Gastroesophageal sphincter (tissue), 4 donors: ENCODE data around the gene ITGA3. TPM values are rescaled to one million over a fixed set of nuclear protein-coding genes. Genes with fewer than 3 reads are reported as not detected.
A peak's percentile ranks its signal among the peaks of the same experiment; 100 is the strongest.

Experiments
- ATAC-seq: fragments of 150-250 bp; one replicate; pipeline ENCODE4 v1.9.1; 2016; ENCODE audit warnings: mild to moderate bottlenecking, moderate library complexity
- H3K27ac ChIP-seq, 4 donors: fragments of 200-600 bp; sonication (generic) in 3 of 4; 1 replicate in 3 of 4; 2 replicates in 1 of 4; pipeline ENCODE4 v1.5.1; 2016 to 2019
- H3K27me3 ChIP-seq: fragments of 200-600 bp; sonication (generic); one replicate; pipeline ENCODE4 v1.5.1; 2019
- H3K36me3 ChIP-seq, 2 donors: fragments of 200-600 bp; sonication (generic); one replicate each; pipeline ENCODE4 v1.5.1; 2019; ENCODE audit warnings: control low read depth in 1 of 2
- H3K4me1 ChIP-seq, 3 donors: fragments of 200-600 bp; sonication (generic); 1 replicate in 2 of 3; 2 replicates in 1 of 3; pipeline ENCODE4 v1.5.1; 2016 to 2019; ENCODE audit warnings: control low read depth in 2 of 3
- H3K4me3 ChIP-seq, 2 donors: fragments of 200-600 bp; sonication (generic); one replicate each; pipeline ENCODE4 v1.5.1; 2019; ENCODE audit warnings: mild to moderate bottlenecking in 1 of 2, moderate library complexity in 1 of 2
- H3K9me3 ChIP-seq, 3 donors: fragments of 200-600 bp; sonication (generic); one replicate each; pipeline ENCODE4 v1.5.1; 2017 to 2019; ENCODE audit warnings: control low read depth in 2 of 3
- EP300 ChIP-seq: sonication (generic); formaldehyde crosslinking; IDR thresholded peaks from one replicate; pipeline ENCODE4 v1.6.1; 2017; ENCODE audit warnings: antibody characterized with exemption, mild to moderate bottlenecking
- POLR2A ChIP-seq, 2 donors: fragments of 450-650 bp; IDR thresholded peaks; one replicate each; pipeline ENCODE4 v1.6.1; 2017; ENCODE audit warnings: antibody characterized with exemption in 2 of 2, mild to moderate bottlenecking in 2 of 2, moderate library complexity in 1 of 2
- POLR2AphosphoS5 ChIP-seq: sonication (generic); formaldehyde crosslinking; IDR thresholded peaks from one replicate; pipeline ENCODE4 v1.6.1; 2017; ENCODE audit warnings: antibody characterized with exemption
- WGBS, 2 donors: methylation state at CpG; one replicate each; pipeline ENCODE4 v1.1.5; 2018; ENCODE audit warnings: low coverage in 1 of 2; 5-methylcytosine and 5-hydroxymethylcytosine counted together
- total RNA-seq, 4 donors: library from RNA; depleted of rRNA; stranded (reverse); fragments of >200 nt; gene quantifications; one replicate each; pipeline ENCODE4 v1.1.0, GENCODE V29; 2016
- TF ChIP-seq, protein P1 (sequence below), 4 experiments: fragments of 200-600 bp in 2 of 4; fragments of 450-650 bp in 2 of 4; sonication (generic) in 1 of 4; IDR thresholded peaks; one replicate each; pipeline ENCODE4 v1.5.1; 2017 to 2019; ENCODE audit warnings: antibody characterized with exemption in 4 of 4, mild to moderate bottlenecking in 2 of 4, moderate library complexity in 2 of 4

The ITGA3 gene
- total RNA-seq, 4 donors from 2014 or later = 62.4 to 131 (median 124) TPM

DNA sequence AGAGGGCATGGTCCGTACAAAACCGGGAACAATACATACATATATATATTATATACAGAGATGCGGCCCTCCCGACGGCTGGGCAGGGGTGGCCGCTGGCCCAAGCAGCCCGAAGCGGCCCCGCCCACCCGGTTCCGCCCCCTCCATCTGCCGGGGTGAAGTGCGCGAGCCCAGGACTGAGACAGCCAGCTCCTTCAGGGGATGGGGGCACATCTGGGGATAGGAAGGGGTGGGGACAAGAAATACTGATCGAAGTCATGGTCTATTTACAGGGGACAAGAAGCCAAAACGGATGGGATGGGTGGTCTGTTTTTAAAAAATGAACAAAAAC, 77.8 kb downstream of the ITGA3 start:
- 33 to 36% methylated on average over 1 to 2 of the region's 16 CpGs for WGBS, 2 donors
- Histone ChIP-seq H3K27ac (peak overlapping the region; percentile 2 to 77 (median 60)), H3K4me1 (peaks cover 3 to 47% (median 32%) of the 10 kb centered on the region in 3 donors), H3K27me3 (no peaks in the 10 kb centered on the region), H3K9me3 (no peaks in the 10 kb centered on the region), H3K4me3 (no peak overlapping the region), H3K36me3 (peaks cover 0 to 47% of the 10 kb centered on the region in 2 donors)
- TF ChIP-seq EP300 = no peak
- TF ChIP-seq POLR2A (IDR thresholded peaks at IDR 0.05) = no peak
- TF ChIP-seq, protein P1, sequence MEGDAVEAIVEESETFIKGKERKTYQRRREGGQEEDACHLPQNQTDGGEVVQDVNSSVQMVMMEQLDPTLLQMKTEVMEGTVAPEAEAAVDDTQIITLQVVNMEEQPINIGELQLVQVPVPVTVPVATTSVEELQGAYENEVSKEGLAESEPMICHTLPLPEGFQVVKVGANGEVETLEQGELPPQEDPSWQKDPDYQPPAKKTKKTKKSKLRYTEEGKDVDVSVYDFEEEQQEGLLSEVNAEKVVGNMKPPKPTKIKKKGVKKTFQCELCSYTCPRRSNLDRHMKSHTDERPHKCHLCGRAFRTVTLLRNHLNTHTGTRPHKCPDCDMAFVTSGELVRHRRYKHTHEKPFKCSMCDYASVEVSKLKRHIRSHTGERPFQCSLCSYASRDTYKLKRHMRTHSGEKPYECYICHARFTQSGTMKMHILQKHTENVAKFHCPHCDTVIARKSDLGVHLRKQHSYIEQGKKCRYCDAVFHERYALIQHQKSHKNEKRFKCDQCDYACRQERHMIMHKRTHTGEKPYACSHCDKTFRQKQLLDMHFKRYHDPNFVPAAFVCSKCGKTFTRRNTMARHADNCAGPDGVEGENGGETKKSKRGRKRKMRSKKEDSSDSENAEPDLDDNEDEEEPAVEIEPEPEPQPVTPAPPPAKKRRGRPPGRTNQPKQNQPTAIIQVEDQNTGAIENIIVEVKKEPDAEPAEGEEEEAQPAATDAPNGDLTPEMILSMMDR (IDR thresholded peaks at IDR 0.05) = no peak
- TF ChIP-seq POLR2AphosphoS5 = no peak
- ATAC-seq = no peak

DNA sequence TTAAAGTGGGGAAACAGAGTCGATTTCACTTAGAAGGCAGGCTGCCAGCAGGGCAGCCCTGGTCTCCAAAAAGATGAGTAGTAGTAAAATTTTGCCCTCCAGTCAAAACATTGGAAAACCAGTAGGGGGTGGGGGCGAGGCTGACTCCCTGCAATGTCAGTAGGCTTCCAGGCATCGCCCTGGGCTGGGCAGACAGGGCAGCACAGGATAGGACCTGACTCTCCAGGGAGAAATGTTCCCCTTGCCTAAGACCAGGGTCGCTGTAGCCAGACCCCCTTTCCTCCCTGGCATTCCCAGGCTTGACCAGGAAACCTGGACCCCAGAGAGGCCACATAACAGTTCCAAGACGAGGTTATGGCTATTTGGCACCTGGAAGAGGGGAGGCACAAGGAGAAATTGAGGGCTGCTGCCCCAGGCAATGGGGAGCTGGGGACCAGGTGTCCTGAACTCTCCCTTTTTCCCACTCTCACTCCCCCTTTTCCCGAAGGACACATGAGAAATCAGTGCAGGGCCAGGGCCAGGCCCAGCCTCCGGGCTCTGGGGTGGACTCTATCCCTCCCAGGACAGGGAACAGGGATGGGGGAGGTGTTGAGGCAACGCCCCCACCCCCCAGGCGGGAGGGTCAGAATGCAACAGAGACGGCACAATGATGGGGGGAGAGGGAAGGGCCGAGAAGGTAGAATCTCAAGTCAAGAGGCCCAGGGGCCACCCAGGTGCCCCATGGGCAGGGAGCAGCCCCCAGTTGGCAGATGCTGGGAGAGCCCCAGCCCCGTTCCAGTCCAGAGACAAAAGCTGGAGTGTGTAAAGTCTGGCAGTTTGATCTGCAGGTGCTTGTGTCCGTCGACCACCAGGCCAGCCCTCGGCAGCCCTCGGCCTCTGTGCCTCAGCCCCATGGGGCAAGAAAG, 78.5 kb downstream of the ITGA3 start:
- no peaks in the 10 kb centered on the region for H3K27me3 ChIP-seq
- 41 to 45% methylated on average over 4 to 5 of the region's 16 CpGs for WGBS, 2 donors
- H3K4me3 ChIP-seq = no peak overlapping the region
- H3K36me3 ChIP-seq = peaks cover 0 to 54% of the 10 kb centered on the region in 2 donors
- no peaks in the 10 kb centered on the region for H3K9me3 ChIP-seq
- ATAC-seq = no peak
- H3K4me1 ChIP-seq = peaks cover 3 to 43% (median 25%) of the 10 kb centered on the region in 3 donors
- TF ChIP-seq POLR2A (IDR thresholded peaks at IDR 0.05) = no peak
- TF ChIP-seq EP300 = no peak
- TF ChIP-seq, protein P1 (IDR thresholded peaks at IDR 0.05) = no peak
- TF ChIP-seq POLR2AphosphoS5 = no peak
- peak overlapping the region in 1 of 4 donors; percentile 69 for H3K27ac ChIP-seq

DNA sequence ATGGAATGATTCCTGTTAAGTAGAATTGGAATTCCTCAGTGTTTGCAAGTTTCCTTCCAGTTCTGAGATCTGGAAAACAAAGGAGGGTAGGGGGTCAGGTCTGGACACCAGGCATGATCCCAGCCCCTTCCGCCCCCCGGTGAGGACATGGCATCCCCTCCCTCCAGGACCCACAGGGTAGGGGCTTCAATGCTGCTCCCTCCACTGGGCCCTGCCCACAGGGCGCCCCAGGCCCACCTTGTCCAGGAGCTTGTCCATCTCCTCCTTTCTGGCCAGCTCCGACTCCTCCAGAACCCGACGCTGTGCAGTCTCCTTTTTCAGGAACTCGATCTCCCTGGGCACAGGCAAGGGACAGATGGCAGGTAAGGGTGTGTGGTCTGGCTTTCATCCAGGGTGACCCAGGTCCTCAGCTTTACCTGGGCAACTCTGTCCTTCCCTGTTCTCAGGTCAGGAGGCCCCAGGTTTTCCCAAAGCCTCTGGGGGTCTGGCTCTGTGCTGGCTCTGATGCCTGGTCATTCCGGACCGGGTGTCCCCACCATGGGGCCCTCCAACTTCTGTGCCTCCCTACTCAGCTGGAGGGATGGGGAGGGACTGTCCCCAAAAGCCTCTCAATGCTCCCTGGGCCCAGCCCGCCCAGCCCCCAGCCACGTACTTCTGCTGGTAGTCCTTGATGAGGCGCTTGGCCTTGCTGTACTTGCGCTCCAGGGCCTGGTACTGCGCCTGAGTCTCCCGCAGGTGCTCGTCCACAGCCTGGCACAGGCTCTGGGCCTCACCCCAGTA, 79.6 kb downstream of the ITGA3 start:
- Histone ChIP-seq H3K36me3 (peaks cover 0 to 64% of the 10 kb centered on the region in 2 donors), H3K4me1 (peaks cover 3 to 43% (median 21%) of the 10 kb centered on the region in 3 donors), H3K4me3 (no peak overlapping the region), H3K27me3 (no peaks in the 10 kb centered on the region), H3K9me3 (no peaks in the 10 kb centered on the region), H3K27ac (no peak overlapping the region)
- no peak for ATAC-seq
- TF ChIP-seq, protein P1 (IDR thresholded peaks at IDR 0.05) = no peak
- no peak for TF ChIP-seq EP300
- no peak for TF ChIP-seq POLR2A (IDR thresholded peaks at IDR 0.05)
- no peak for TF ChIP-seq POLR2AphosphoS5
- WGBS, 2 donors = no CpG with 5 or more reads among the region's 16 CpGs

DNA sequence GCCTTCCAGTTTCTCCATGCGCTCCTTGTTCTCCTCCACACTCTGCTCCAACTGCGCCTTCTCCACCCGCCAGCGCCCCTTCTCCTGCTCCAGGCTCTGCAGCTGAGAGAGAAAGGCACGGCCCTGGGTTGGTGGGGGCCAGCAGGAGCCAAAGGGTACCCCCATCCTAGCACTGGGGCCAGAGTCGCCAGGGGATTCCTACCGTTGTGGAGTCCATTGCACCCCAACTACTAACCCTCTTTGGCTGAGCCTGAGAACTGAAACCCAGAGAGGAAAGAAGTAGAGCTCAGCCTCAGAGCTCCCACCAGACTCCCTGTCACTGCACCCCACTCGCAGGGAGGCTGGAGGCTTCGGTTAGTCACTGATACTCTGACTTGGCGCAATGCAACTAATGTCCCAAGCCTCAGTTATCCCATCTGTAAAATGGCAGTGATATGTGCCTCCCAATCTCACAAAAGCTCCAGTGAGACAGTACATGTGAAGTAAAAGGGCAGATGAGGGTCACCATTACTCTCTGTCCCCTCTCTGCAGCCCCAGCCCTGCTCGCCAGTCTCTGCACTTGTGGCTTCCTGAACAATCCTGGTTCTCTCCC, 80.3 kb downstream of the ITGA3 start:
- no peak overlapping the region for H3K4me3 ChIP-seq

More for the DNA sequence above, 80.3 kb downstream of the ITGA3 start:
- Histone ChIP-seq H3K9me3 (no peaks in the 10 kb centered on the region), H3K27ac (no peak overlapping the region), H3K27me3 (no peaks in the 10 kb centered on the region), H3K36me3 (peaks cover 0 to 71% of the 10 kb centered on the region in 2 donors), H3K4me1 (peaks cover 3 to 43% (median 20%) of the 10 kb centered on the region in 3 donors)
- ATAC-seq = no peak
- WGBS, 2 donors = 90 to 100% methylated on average over 1 to 8 of the region's 11 CpGs
- TF ChIP-seq EP300 (no peak), POLR2AphosphoS5 (no peak), POLR2A (IDR thresholded peaks at IDR 0.05) (no peak)
- TF ChIP-seq, protein P1 (IDR thresholded peaks at IDR 0.05) = no peak
